C4-2B (cell line): ENCODE results near the gene GLYR1.

Source experiments
- H3K27ac ChIP-seq: fragments of 450-650 bp; 2 replicates; pipeline ENCODE4 v1.5.1; 2017
- ZFX ChIP-seq: fragments of 450-650 bp; IDR thresholded peaks from 2 replicates; pipeline ENCODE4 v1.6.1; 2017
- TF ChIP-seq, protein P1 (sequence below): fragments of 450-650 bp; conservative IDR thresholded peaks from 2 replicates; pipeline ENCODE4 v1.5.1; 2017; ENCODE audit warnings: mild to moderate bottlenecking

GLYR1 gene

DNA sequence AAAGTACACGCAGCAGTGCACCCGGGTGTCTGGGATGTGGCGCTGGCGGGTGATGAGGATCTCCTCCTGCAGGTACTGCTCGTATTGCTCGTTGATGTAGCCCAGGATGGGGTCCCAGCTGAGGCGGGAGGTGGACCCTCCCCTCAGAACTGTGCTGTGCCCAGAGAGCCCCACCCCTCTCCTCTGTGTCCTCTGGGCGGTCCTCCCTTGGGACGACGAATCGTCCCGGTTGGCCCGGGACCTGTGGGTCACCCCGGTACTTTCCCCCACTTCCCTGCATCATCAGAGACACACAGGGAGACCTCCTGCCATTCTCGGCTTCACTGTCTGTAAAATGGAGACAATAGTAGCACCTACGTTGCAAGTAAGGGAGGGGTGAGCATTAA is 63.1 kb downstream of the GLYR1 start:
- TF ChIP-seq, protein P1, sequence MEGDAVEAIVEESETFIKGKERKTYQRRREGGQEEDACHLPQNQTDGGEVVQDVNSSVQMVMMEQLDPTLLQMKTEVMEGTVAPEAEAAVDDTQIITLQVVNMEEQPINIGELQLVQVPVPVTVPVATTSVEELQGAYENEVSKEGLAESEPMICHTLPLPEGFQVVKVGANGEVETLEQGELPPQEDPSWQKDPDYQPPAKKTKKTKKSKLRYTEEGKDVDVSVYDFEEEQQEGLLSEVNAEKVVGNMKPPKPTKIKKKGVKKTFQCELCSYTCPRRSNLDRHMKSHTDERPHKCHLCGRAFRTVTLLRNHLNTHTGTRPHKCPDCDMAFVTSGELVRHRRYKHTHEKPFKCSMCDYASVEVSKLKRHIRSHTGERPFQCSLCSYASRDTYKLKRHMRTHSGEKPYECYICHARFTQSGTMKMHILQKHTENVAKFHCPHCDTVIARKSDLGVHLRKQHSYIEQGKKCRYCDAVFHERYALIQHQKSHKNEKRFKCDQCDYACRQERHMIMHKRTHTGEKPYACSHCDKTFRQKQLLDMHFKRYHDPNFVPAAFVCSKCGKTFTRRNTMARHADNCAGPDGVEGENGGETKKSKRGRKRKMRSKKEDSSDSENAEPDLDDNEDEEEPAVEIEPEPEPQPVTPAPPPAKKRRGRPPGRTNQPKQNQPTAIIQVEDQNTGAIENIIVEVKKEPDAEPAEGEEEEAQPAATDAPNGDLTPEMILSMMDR = no peak
- TF ChIP-seq ZFX = no peak

DNA sequence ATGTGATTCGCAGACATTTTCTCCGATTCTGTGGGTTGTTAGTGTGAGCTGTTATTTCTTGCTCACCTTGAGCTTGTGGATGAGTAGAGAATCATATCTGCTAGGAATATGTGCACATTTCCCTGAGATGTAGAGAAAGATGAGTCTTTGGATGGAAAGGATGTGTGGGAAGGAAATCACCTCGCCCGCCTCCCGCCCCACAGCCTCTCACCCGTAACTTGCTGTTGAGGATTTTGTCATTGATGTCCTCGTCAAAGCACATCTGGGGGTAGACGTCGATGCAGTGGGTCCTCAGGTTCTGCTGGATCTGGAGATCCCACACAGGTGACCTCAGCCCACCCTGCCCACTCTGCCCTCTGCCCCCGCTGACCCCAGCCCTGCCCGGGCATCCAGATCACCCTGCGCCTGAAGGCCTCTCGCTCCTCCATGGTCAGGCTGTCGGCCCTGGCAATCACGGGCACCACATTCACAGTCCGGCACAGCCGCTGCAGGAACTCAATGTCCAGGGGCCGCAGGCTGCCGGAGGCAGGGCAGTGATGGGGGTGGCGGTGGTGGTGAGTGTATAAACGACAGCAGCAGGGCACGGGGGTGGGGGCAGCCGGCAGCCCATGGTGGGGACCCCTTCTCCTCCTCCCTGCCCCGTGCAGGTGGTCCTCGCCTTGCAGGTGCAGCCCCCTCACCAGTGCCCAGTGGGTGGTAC is 63.7 kb downstream of the GLYR1 start:
- no peak for TF ChIP-seq ZFX
- TF ChIP-seq, protein P1 = no peak
- H3K27ac ChIP-seq = no peak overlapping the region

More for the DNA sequence above, 63.1 kb downstream of the GLYR1 start:
- no peak overlapping the region for H3K27ac ChIP-seq

DNA sequence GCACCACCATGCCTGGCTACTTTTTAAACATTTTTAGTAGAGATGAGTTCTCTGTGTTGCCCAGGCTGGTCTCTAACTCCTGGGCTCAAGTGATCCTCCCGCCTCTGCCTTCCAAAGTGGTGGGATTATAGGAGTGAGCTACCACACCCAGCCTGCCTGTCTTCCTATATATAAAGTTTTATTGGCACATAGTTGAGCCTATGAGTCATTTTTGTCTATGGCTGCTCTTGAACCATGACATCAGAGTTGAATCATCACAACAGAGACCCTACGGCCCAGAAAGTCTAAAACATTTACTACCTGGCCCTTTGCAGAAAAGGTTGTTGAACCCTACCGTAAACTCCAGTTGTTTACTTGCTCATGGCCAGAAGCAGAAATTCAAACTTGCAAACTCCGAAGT is 66.9 kb downstream of the GLYR1 start:
- H3K27ac ChIP-seq = no peak overlapping the region
- TF ChIP-seq, protein P1 = no peak
- TF ChIP-seq ZFX = no peak

DNA sequence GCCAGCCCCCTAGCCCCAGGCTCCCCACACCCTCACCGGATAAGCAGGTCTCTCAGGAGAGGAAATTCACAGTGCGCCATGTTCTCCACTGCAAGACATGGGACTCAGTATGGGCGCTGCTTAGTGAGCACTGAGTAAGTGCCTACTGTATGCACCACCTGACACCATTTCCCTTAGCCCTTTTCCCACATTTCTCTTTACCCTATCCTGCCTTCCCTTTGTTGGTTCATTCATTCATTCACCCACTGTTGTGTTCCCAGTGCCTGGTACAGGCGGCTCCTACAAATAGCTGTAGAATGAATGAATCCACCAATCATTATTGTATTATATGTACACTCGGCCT is 69.1 kb downstream of the GLYR1 start:
- TF ChIP-seq, protein P1 = no peak
- TF ChIP-seq ZFX = no peak
- H3K27ac ChIP-seq = no peak overlapping the region

DNA sequence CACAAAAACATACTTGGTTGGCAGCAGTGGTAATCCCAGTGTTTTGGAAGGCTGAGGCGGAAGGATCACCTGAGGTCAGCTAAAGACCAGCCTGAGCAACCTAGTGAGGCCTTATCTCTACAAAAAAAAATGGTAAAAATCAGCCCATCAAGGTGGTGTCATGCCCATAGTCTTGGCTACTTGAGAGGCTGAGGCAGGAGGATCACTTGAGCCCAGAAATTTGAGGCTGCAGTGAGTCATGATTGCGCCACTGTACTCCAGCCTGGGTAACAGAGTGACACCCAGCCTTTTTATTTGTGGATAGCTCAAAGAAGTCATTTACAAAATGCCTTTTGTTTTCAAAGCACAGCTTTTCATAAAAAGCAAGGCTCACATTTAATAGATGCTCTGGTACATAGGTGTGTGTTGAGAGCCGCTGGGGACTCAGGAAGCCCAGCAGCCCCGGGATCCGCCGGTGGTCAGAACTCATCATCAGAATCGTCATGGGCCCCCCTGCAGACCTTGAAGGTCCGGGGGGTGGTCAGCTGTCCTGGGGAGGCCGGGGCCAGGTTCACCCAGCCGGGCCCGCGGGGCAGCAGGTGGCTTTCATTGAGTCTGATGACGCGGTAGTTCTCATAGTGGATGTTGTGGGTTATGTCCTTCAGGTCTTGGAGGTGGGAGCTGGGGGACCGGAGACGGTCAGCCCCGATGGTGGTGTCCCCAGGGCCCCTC is 69.6 kb downstream of the GLYR1 start:
- H3K27ac ChIP-seq = no peak overlapping the region
- TF ChIP-seq, protein P1 = no peak
- no peak for TF ChIP-seq ZFX

DNA sequence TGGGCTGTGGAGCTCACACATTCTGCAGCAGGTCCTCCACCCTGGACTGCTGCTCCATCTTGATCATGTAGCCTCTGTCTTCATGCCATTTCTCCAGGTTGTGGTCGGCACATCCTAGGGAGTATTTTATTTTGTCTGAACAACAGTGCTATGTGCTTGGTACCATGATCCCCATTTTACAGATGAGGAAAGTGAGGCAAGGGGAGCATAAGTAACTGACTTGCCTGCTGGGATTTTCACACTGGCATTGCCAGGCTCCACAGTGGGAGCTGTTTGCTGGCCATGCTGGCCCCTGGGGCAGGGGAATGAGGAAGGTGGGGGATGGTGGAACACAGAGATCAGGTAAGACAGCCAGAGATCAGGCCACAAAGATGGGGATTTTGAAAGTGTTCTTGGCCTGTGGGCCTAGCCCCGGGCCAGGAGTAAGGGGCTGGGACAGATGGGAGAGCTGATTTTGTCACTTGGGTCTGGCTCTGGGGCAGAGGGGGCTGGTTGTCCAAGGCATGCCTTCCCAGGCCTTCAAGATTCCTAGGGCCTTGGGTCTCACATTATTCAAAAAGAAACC is 70.9 kb downstream of the GLYR1 start:
- H3K27ac ChIP-seq = no peak overlapping the region
- TF ChIP-seq, protein P1 = no peak
- no peak for TF ChIP-seq ZFX

DNA sequence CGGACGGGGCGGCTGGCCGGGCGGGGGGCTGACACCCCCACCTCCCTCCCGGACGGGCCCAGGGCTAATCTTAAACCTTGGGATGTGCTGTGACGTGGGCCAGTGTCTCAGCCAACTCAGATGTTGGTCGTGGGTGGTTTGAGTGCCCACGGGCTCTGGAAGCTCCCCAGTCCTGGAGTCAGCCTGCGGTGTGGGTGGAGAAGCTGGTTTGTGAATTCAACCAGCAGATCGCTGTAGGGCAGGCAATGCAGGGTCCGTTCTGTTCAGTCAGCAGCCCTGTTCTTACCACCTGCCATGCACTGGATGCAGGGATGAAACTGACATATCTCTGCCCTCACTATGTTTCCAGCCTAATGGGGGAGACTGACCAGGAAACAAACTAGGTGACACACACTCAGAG is 72.1 kb downstream of the GLYR1 start:
- no peak for TF ChIP-seq ZFX
- TF ChIP-seq, protein P1 = no peak
- H3K27ac ChIP-seq = no peak overlapping the region
